ENCODE data around the gene MAP3K15. TPM values are rescaled to one million over a fixed set of nuclear protein-coding genes. Genes with fewer than 3 reads are reported as not detected.
"Not testable (repeated sequence)": the region's sequence is repeated elsewhere in the genome, so short reads cannot be mapped to it uniquely, and the experiment has no call there.

Gene MAP3K15
- polyA plus RNA-seq, 4 donors = 4.9 to 5.4 (median 5.1) TPM

DNA sequence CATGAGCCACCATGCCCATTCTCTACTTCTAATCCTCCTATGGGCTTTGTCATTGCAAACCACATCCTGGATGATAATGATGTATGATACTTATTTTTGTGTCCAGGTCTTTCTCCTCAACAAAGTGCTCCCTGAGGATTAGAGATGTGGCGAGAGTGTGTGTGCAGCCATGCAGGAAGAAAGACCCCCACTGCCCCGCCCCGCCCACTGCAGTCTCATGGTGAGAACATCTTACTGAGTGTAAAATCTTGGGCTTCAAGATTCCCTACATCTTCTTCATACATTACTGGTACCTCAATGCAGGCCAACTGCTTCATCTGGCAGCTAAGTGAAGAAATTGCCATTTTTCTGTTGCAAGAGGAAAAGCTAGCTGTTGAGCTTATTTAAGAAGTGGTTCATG lies 25.9 kb upstream of the MAP3K15 start:
- no peak for DNase-seq (ENCODE audit: low read depth in 4 of 4, low spot score in 3 of 4)

GRCh38 chrX:19540076-19540475 lies 24.8 kb upstream of the MAP3K15 start:
- DNase-seq (ENCODE audit: low read depth in 4 of 4, low spot score in 3 of 4) = no peak

DNA sequence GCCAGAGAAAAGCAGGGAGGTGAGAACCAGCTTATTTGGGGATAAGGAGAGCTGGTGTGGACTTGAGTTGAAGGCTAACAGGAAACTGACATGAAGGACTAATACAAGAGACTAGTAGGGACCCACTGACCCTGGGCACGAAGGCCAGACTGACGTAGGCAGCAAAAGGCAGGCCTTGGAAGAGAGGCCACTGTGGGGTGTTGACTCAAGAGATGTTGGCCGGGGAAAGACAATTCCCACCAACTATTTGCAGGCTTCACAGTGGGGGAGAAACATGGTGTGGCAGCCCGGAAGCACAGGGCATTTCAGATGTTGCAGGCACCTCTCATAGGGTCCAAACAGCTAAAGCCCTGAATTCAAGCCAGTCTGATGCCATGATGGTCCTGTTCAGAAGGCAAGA lies 24.4 kb upstream of the MAP3K15 start:
- DNase-seq (ENCODE audit: low read depth in 4 of 4, low spot score in 3 of 4) = no peak

GRCh38 chrX:19535476-19535875 lies 20.2 kb upstream of the MAP3K15 start:
- DNase-seq (ENCODE audit: low read depth in 4 of 4, low spot score in 3 of 4) = no peak

GRCh38 chrX:19532709-19533108 lies 17.4 kb upstream of the MAP3K15 start:
- no peak for DNase-seq (ENCODE audit: low read depth in 4 of 4, low spot score in 3 of 4)

DNA sequence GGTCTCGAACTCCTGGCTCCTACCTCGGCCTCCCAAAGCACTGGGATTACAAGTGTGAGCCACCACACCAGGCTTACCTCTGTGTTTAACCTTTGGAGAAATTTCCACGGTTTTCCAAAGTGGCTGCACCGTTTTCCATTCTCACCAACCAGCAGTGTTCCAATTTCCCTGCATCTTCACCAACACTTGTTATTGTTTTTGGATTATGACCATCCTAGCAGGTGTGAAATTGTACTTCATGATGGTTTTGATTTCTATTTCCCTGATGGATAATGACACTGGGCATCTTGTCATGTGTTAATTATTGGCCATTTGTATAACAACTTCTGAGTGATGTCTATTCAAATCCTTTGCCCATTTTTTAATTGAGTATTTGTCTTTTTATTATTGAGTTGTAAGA lies 2.7 kb upstream of the MAP3K15 start:
- DNase-seq (ENCODE audit: low read depth in 4 of 4, low spot score in 3 of 4) = no peak

DNA sequence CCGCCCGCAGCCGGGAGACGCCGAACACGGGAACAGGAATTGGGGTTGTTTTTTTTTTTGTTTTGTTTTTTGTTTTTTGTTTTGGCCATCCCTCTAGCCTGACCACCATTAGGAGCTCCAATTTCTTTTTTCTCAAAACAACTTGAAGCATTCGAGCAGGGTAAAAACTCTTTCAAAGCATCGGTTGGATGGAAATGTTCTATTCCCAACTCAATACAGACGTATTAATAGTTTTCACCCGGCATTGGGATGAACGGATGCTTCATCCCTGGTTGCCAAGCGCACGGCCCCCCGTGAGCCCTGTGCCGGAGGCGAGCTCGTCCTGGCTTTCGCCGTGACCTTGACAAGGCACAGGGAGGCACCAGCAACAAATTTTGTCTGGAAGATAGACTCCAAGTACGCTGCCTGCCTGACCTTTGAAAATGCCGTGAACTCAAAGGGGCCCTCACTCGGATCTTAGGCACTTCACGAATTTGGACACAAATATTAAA lies 352 bp upstream of the MAP3K15 start:
- DNase-seq (ENCODE audit: low read depth in 4 of 4, low spot score in 3 of 4) = no peak

DNA sequence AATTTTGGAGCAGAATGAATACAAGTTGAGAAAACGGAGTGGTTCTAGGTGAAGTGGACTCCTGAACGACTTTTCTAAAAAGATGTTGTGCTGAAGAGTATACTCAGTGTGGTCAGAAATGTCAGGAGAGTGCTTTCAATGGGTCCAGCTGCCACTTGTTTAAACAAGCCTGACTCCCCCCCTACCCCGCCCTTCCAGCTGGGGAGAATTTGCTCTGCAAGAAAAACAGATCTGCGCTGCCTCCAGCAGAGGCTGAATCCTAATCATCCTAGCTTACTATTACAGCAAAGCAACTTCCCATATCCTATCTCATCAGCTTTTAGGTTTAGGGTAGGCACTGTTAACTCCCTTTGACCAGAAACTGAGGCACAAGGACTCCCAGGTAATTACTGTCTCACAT lies 1.9 kb downstream of the MAP3K15 start:
- DNase-seq (ENCODE audit: low read depth in 4 of 4, low spot score in 3 of 4) = no peak

DNA sequence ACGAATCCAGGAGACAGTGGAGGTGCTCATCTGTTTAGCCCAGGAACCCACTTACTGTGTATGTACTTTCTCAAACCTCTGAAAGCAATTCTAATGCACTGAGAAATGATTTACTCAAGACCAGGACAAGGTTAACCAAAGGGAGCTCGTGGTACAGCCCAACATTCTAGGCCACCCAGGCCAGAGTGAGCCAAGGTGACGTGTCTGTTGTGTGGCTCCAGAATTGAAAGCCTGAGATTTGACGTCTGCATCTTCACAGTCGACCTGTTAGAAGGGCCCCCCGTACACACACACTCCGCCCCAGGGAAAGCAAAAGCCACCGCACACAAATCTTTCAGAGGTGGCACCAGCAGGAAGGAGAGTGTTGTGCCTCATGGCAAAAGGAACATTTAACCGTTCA lies 2.3 kb downstream of the MAP3K15 start:
- no peak for DNase-seq (ENCODE audit: low read depth in 4 of 4, low spot score in 3 of 4)

GRCh38 chrX:19512359-19512758 lies 2.9 kb downstream of the MAP3K15 start:
- no peak for DNase-seq (ENCODE audit: low read depth in 4 of 4, low spot score in 3 of 4)

GRCh38 chrX:19511796-19512195 lies 3.5 kb downstream of the MAP3K15 start:
- DNase-seq (ENCODE audit: low read depth in 4 of 4, low spot score in 3 of 4) = not testable (repeated sequence)

GRCh38 chrX:19496711-19497110 lies 18.6 kb downstream of the MAP3K15 start:
- no peak for DNase-seq (ENCODE audit: low read depth in 4 of 4, low spot score in 3 of 4)

GRCh38 chrX:19487520-19488200 lies 27.6 kb downstream of the MAP3K15 start:
- no peak for DNase-seq (ENCODE audit: low read depth in 4 of 4, low spot score in 3 of 4)

DNA sequence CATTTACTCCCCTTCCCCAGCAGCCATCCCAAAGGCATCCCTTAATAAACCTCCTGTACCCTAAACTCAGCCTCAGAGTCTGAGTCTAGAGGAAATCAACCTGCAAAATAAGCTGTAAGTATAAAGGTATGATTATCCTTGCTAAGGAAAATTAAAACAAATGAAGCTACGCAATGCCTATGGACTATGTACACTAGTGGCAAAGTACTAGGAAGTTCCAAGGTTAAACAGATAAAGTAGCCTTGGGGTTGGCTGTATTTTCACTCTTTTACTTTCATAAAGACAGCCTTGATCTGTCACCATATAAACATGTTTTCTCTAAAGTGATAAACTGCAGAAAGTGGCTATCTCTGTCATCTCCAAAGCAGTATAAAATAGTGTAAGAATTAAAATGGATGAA lies 35.9 kb downstream of the MAP3K15 start:
- DNase-seq (ENCODE audit: low read depth in 4 of 4, low spot score in 3 of 4) = no peak

DNA sequence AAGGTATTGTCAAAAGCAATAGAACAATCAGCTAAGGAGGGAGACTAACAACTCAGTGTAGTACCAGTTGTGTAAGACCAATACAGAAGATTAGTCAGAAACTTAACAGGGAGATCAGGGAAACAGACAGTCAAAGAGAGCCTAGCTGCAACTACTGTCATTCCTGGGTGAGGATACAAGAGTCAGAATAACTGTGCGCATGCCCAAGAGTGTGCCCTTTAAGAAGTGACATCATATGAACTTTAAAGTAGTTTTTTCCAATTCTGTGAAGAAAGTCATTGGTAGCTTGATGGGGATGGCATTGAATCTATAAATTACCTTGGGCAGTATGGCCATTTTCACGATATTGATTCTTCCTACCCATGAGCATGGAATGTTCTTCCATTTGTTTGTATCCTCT lies 46.9 kb downstream of the MAP3K15 start:
- DNase-seq (ENCODE audit: low read depth in 4 of 4, low spot score in 3 of 4) = not testable (repeated sequence)

DNA sequence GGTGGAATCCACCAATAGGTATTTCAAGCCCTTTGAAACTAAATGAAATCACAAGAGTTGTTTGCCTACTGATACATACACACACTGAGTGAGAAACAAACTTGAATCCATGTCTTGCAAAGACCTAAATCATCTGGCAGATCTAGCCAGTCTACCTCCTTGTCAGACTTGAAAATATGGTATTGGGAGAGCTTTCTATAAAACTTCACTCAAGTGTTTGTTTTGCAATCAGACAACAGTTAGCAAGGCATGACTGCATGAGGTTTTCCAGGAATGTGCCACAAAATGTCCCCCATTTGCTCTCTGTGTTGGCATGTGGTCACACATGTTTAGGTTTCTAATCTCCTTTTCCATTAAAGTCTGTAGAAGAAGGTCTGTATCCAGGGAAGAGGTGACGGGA lies 52.4 kb downstream of the MAP3K15 start:
- no peak for DNase-seq (ENCODE audit: low read depth in 4 of 4, low spot score in 3 of 4)

DNA sequence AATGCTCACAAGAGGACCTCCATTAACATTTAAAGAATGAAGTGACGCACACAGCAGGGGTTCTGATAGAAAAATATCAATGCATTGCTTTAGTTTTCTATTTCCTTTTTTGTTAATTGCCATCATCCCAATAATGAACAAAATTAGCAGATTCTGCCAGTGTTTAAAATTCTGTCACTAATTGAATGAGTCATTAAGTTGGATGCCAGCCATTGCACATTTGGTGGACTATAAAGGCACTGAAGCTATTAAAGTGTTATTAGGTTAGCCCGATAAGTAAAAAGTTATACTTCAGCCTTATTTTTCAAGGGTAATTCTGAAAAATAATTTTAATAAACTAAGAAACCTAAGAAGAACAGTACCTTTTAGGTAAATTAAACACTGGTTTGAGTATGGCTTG lies 53.1 kb downstream of the MAP3K15 start:
- DNase-seq (ENCODE audit: low read depth in 4 of 4, low spot score in 3 of 4) = no peak

GRCh38 chrX:19457662-19458061 lies 57.6 kb downstream of the MAP3K15 start:
- no peak for DNase-seq (ENCODE audit: low read depth in 4 of 4, low spot score in 3 of 4)

GRCh38 chrX:19448077-19448476 lies 67.2 kb downstream of the MAP3K15 start:
- DNase-seq (ENCODE audit: low read depth in 4 of 4, low spot score in 3 of 4) = no peak

GRCh38 chrX:19446397-19446796 lies 68.9 kb downstream of the MAP3K15 start:
- no peak for DNase-seq (ENCODE audit: low read depth in 4 of 4, low spot score in 3 of 4)

DNA sequence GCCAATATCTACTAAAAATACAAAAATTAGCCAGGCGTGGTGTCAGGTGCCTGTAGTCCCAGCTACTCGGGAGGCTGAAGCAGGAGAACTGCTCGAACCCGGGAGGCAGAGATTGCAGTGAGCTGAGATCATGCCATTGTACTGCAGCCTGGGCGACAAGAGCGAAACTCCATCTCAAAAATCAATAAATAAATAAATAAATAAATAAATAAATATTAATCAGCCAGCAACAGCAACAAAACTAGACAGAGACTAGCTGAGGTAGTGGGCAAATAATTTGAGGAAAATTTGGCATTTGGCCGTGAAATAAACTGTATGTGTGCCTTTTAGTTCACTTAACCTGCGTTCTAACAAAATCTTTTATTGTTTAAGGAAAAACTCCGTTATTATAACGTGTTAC lies 69.5 kb downstream of the MAP3K15 start:
- DNase-seq (ENCODE audit: low read depth in 4 of 4, low spot score in 3 of 4) = not testable (repeated sequence)

DNA sequence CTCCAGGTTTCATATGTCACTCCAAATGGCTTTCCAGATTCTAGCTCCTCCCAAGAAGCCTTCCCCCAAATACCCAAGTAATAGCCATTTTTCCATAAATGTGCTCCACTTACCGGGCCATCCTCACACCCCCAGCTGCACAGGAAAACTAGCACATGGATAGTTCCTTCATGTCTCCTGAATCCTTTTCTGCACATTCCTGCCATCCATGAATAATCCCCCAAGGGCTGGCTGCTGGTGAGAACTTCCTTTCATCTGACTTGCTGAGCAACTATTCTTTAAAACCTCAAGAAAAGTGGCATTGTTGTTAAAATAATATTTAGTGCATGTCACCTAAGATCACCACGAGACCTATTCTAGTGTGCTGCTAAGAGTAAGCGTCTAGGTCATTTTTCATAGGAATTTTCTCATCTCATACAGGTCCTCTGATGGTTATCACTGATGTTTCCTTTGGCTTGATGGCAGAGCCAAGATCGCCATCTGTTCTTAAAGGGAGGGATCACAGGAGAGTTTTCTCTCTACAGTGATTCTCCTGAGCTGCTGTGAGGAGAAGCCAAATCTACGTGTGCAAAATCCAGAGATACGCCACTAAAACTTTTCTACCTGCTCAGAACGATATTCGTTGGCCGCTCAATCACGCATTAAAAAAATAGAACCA lies 71.3 kb downstream of the MAP3K15 start:
- no peak for DNase-seq (ENCODE audit: low read depth in 4 of 4, low spot score in 3 of 4)
